H1 (cell line): ENCODE data around the gene AP2A2. TPM values are rescaled to one million over a fixed set of nuclear protein-coding genes. Genes with fewer than 3 reads are reported as not detected.

Experiments
- CTCF ChIA-PET: fragments of 300-600 bp; sonication (Branson Sonifier 250); formaldehyde crosslinking; loops from one replicate; lab custom pipeline; 2021; ENCODE audit not compliant: partially characterized antibody; lab: Charles Lee
- POLR2A ChIA-PET: fragments of 300-600 bp; sonication (Branson Sonifier 250); formaldehyde crosslinking; loops from one replicate; lab custom pipeline; 2021; ENCODE audit warnings: inconsistent platforms; ENCODE audit not compliant: partially characterized antibody; lab: Charles Lee
- DNase-seq, 2 experiments: peaks; one replicate each; pipeline versions ENCODE4 v3.0.0 to v3.0.0-alpha.2; 2010 to 2022; ENCODE audit warnings: low spot score in 2 of 2, low read depth in 1 of 2, mixed read lengths in 1 of 2
- FAIRE-seq: peaks from 2 replicates; lab custom pipeline; 2011; peaks lifted over from hg19 to GRCh38; lab: Jason Lieb, UNC
- H2AFZ ChIP-seq: 2 replicates; pipeline ENCODE4 v1.8.1; 2012; ENCODE audit warnings: low read length, inconsistent platforms
- H2AK5ac ChIP-seq: 2 replicates; pipeline ENCODE4 v1.6.1; 2013; ENCODE audit warnings: low read depth, low read length
- H2BK120ac ChIP-seq: replicated peaks from 2 replicates; pipeline ENCODE3; 2013; ENCODE audit warnings: low read depth, low read length, inconsistent platforms
- H2BK12ac ChIP-seq: 2 replicates; pipeline ENCODE4 v1.6.1; 2013; ENCODE audit warnings: low read depth, low read length
- H2BK15ac ChIP-seq: 2 replicates; pipeline ENCODE4 v1.6.1; 2013; ENCODE audit warnings: low read length
- H2BK20ac ChIP-seq: 2 replicates; pipeline ENCODE4 v1.6.1; 2013; ENCODE audit warnings: low read length
- H2BK5ac ChIP-seq: 2 replicates; pipeline ENCODE4 v1.6.1; 2013; ENCODE audit warnings: low read depth, low read length
- H3K14ac ChIP-seq: 2 replicates; pipeline ENCODE4 v1.6.1; 2013; ENCODE audit warnings: inconsistent platforms; ENCODE audit not compliant: insufficient read length
- H3K18ac ChIP-seq: 2 replicates; pipeline ENCODE4 v1.6.1; 2013; ENCODE audit warnings: low read length; ENCODE audit errors: extremely low read depth
- H3K23ac ChIP-seq: 2 replicates; pipeline ENCODE4 v1.6.1; 2013; ENCODE audit warnings: inconsistent platforms; ENCODE audit not compliant: insufficient read length
- H3K23me2 ChIP-seq: 2 replicates; pipeline ENCODE4 v1.6.1; 2013; ENCODE audit warnings: low read depth, low read length
- H3K27ac ChIP-seq: 2 replicates; pipeline ENCODE4 v1.6.1; 2011; ENCODE audit warnings: low read depth, low read length, inconsistent platforms
- H3K27me3 ChIP-seq, 4 experiments: replicated peaks in 1 of 4; 1 replicate in 1 of 4; 2 replicates in 3 of 4; pipeline versions ENCODE4 v1.6.1 to v1.8.1; 2011 to 2013; ENCODE audit warnings: low read length in 3 of 4, mild to moderate bottlenecking in 3 of 4, inconsistent platforms in 2 of 4, mixed read lengths in 2 of 4, moderate library complexity in 1 of 4; ENCODE audit not compliant: control insufficient read depth in 3 of 4, insufficient read depth in 3 of 4; ENCODE audit errors: extremely low read depth in 1 of 4
- H3K36me3 ChIP-seq, 4 experiments: 2 replicates each; pipeline versions ENCODE4 v1.6.1 to v1.8.1; 2011 to 2013; ENCODE audit warnings: mild to moderate bottlenecking in 4 of 4, low read length in 3 of 4, moderate library complexity in 2 of 4, control low read depth in 1 of 4, inconsistent platforms in 1 of 4; ENCODE audit not compliant: insufficient read depth in 4 of 4, control insufficient read depth in 2 of 4
- H3K4ac ChIP-seq: replicated peaks from 2 replicates; pipeline ENCODE3; 2013; ENCODE audit warnings: low read length, low read depth, mixed read lengths, inconsistent platforms; ENCODE audit not compliant: insufficient read length
- H3K4me1 ChIP-seq, 4 experiments: replicated peaks in 1 of 4; 1 replicate in 1 of 4; 2 replicates in 3 of 4; pipeline versions ENCODE4 v1.6.1 to v1.8.1; 2011 to 2013; ENCODE audit warnings: low read length in 3 of 4, inconsistent platforms in 2 of 4, mixed read lengths in 1 of 4; ENCODE audit not compliant: insufficient read depth in 4 of 4, control insufficient read depth in 3 of 4
- H3K4me2 ChIP-seq, 2 experiments: 2 replicates each; pipeline versions ENCODE4 v1.6.1 to v1.8.1; 2011 to 2013; ENCODE audit warnings: low read depth in 2 of 2, low read length in 2 of 2, control low read depth in 1 of 2, inconsistent platforms in 1 of 2, mild to moderate bottlenecking in 1 of 2; ENCODE audit not compliant: insufficient read depth in 1 of 2
- H3K4me3 ChIP-seq, 4 experiments: fragments of 200-600, 300-600 bp in 1 of 4; sonication (generic), shearing (Covaris generic), sonication (Bioruptor Twin) in 1 of 4; 2 replicates each; pipeline versions ENCODE4 v1.5.1 to v1.8.1; 2011 to 2016; ENCODE audit warnings: low read length in 4 of 4, low read depth in 3 of 4, control low read depth in 2 of 4, inconsistent platforms in 2 of 4, mild to moderate bottlenecking in 2 of 4, mixed read lengths in 1 of 4, moderate library complexity in 1 of 4; ENCODE audit not compliant: insufficient read depth in 2 of 4; ENCODE audit errors: extremely low read depth in 1 of 4
- H3K56ac ChIP-seq: replicated peaks from 2 replicates; pipeline ENCODE3; 2013; ENCODE audit warnings: low read depth, mild to moderate bottlenecking, mixed read lengths, low read length, inconsistent platforms; ENCODE audit not compliant: insufficient read length
- H3K79me1 ChIP-seq: 2 replicates; pipeline ENCODE4 v1.6.1; 2013; ENCODE audit warnings: low read depth, low read length, control low read depth
- H3K79me2 ChIP-seq, 2 experiments: 2 replicates each; pipeline versions ENCODE4 v1.6.1 to v1.8.1; 2012 to 2013; ENCODE audit warnings: low read length in 2 of 2, mild to moderate bottlenecking in 2 of 2, inconsistent platforms in 1 of 2; ENCODE audit not compliant: insufficient read depth in 2 of 2, control insufficient read depth in 1 of 2
- H3K9ac ChIP-seq, 4 experiments: replicated peaks in 1 of 4; 1 replicate in 1 of 4; 2 replicates in 3 of 4; pipeline versions ENCODE4 v1.6.1 to v1.8.1; 2011 to 2013; ENCODE audit warnings: low read depth in 3 of 4, low read length in 3 of 4, control low read depth in 2 of 4, mild to moderate bottlenecking in 2 of 4, moderate library complexity in 2 of 4, inconsistent platforms in 1 of 4; ENCODE audit errors: extremely low read depth in 1 of 4
- H3K9me3 ChIP-seq, 2 experiments: 2 replicates each; pipeline versions ENCODE4 v1.6.1 to v1.8.1; 2012 to 2013; ENCODE audit warnings: mild to moderate bottlenecking in 2 of 2, moderate library complexity in 2 of 2, control low read depth in 1 of 2, inconsistent platforms in 1 of 2, low read depth in 1 of 2, low read length in 1 of 2, mixed read lengths in 1 of 2; ENCODE audit not compliant: insufficient read depth in 2 of 2
- H4K20me1 ChIP-seq, 2 experiments: replicated peaks in 1 of 2; 2 replicates each; pipeline versions ENCODE3 to v1.8.1; 2011 to 2013; ENCODE audit warnings: inconsistent platforms in 2 of 2, low read length in 2 of 2, mild to moderate bottlenecking in 1 of 2; ENCODE audit not compliant: insufficient read depth in 2 of 2, control insufficient read depth in 1 of 2
- H4K5ac ChIP-seq: 2 replicates; pipeline ENCODE4 v1.6.1; 2013; ENCODE audit warnings: low read length, low read depth, mixed read lengths, inconsistent platforms; ENCODE audit not compliant: insufficient read length
- H4K8ac ChIP-seq: 2 replicates; pipeline ENCODE4 v1.8.0; 2013; ENCODE audit warnings: mild to moderate bottlenecking, moderate library complexity, low read length, inconsistent platforms; ENCODE audit not compliant: insufficient read depth; ENCODE audit errors: extremely low read depth
- H4K91ac ChIP-seq: replicated peaks from 2 replicates; pipeline ENCODE3; 2013; ENCODE audit warnings: low read length, mixed read lengths, inconsistent platforms; ENCODE audit not compliant: insufficient read length
- ASH2L ChIP-seq: fragments of 200-600, 300-600 bp; sonication (generic); IDR thresholded peaks from one replicate; pipeline ENCODE4 v1.7.1; 2017; ENCODE audit warnings: low read length
- BACH1 ChIP-seq: IDR thresholded peaks from 2 replicates; pipeline ENCODE4 v1.6.1; 2012; ENCODE audit warnings: low read length, improper control_type of control experiment
- BCL11A ChIP-seq, 2 experiments: IDR thresholded peaks; one replicate each; pipeline ENCODE4 v1.6.1; 2011; ENCODE audit warnings: low read depth in 2 of 2, low read length in 2 of 2, mild to moderate bottlenecking in 2 of 2
- CBX5 ChIP-seq: fragments of 300-800, 300-1000 bp; sonication (generic); IDR thresholded peaks from 2 replicates; pipeline ENCODE4 v1.7.1; 2016; ENCODE audit warnings: antibody characterized with exemption, low read length, low read depth
- EGR1 ChIP-seq: IDR thresholded peaks from 2 replicates; pipeline ENCODE4 v1.6.1; 2011; ENCODE audit warnings: low read depth, low read length, borderline replicate concordance
- EZH2 ChIP-seq: fragments of 200-600 bp; sonication (generic); IDR thresholded peaks from 2 replicates; pipeline ENCODE4 v1.7.1; 2012; ENCODE audit warnings: low read depth, mild to moderate bottlenecking, moderate library complexity, low read length, inconsistent platforms; ENCODE audit not compliant: severe bottlenecking
- KDM4A ChIP-seq: IDR thresholded peaks from one replicate; pipeline ENCODE4 v1.7.1; 2012; ENCODE audit warnings: low read depth, mild to moderate bottlenecking, moderate library complexity, low read length, inconsistent platforms; ENCODE audit not compliant: severe bottlenecking
- MAX ChIP-seq: IDR thresholded peaks from 2 replicates; pipeline ENCODE4 v1.6.1; 2012; ENCODE audit warnings: inconsistent platforms
- PHF8 ChIP-seq: fragments of 200-600 bp; sonication (generic); conservative IDR thresholded peaks from 2 replicates; pipeline ENCODE4 v1.7.1; 2012; ENCODE audit warnings: low read depth, mild to moderate bottlenecking, inconsistent platforms, low read length, moderate library complexity
- RXRA ChIP-seq: IDR thresholded peaks from 2 replicates; pipeline ENCODE4 v1.6.1; 2011; ENCODE audit warnings: low read depth, mild to moderate bottlenecking, low read length, moderate library complexity; ENCODE audit not compliant: insufficient read depth
- SIN3A ChIP-seq, 2 experiments: IDR thresholded peaks in 1 of 2; conservative IDR thresholded peaks in 1 of 2; 2 replicates each; pipeline ENCODE4 v1.6.1; 2011 to 2012; ENCODE audit warnings: low read length in 2 of 2, improper control_type of control experiment in 1 of 2, low read depth in 1 of 2, mild to moderate bottlenecking in 1 of 2
- SIRT6 ChIP-seq: IDR thresholded peaks from one replicate; pipeline ENCODE4 v1.7.1; 2012; ENCODE audit warnings: low read length, inconsistent platforms
- SRF ChIP-seq: IDR thresholded peaks from 2 replicates; pipeline ENCODE4 v1.6.1; 2011; ENCODE audit warnings: mild to moderate bottlenecking, low read depth, low read length, moderate library complexity
- USF2 ChIP-seq: IDR thresholded peaks from 2 replicates; pipeline ENCODE4 v1.6.1; 2011; ENCODE audit warnings: low read length, improper control_type of control experiment
- WGBS, 2 experiments: shearing (Covaris generic) in 1 of 2; methylation state at CpG; one replicate each; pipeline versions ENCODE4 v1.1.6 to v1.1.7; 2013 to 2015; ENCODE audit warnings: low lambda C conversion rate in 2 of 2, mixed read lengths in 2 of 2, inconsistent platforms in 1 of 2, low coverage in 1 of 2, missing lambda C conversion rate in 1 of 2; ENCODE audit not compliant: insufficient replicate concordance in 2 of 2, insufficient coverage in 1 of 2, insufficient read length in 1 of 2; ENCODE audit errors: extremely low coverage in 1 of 2, missing lambda C conversion rate in 1 of 2; 5-methylcytosine and 5-hydroxymethylcytosine counted together
- polyA plus RNA-seq, 7 experiments: library from polyadenylated mRNA; depleted of rRNA in 3 of 7; stranded (reverse) in 5 of 7; unstranded in 2 of 7; fragments of >200 nt in 5 of 7; fragments of 200-250 nt in 2 of 7; gene quantifications; 1 replicate in 5 of 7; 2 replicates in 1 of 7; 4 replicates in 1 of 7; pipeline versions ENCODE4 v1.2.1 to v1.2.3, GENCODE V29; 2011 to 2013; ENCODE audit warnings: missing spikeins in 2 of 7, mixed read lengths in 2 of 7
- total RNA-seq: library from RNA; stranded (reverse); fragmentation: NEBNext Ultra II Directional; extraction: Animal tissue kit (Norgen Biotek cat#: 25700); gene quantifications from 2 replicates; pipeline ENCODE4 v1.2.1, GENCODE V29; 2021

Gene AP2A2
- total and polyA plus RNA-seq, 2 of the 8 experiments (the other 6 are each of a cell fraction or from before 2014, with no cell fraction given), result 50.0 to 65.0 TPM

- H2BK20ac ChIP-seq, result no peak overlapping the region
- no peaks in the 10 kb centered on the region for H3K36me3 ChIP-seq
- WGBS, 2 experiments, result 96% methylated on average over 13 of the region's 17 CpGs; no CpG with 5 or more reads in 1 of the 2 experiments
- TF ChIP-seq PHF8, result no peak
- TF ChIP-seq MAX, result no peak
- TF ChIP-seq ASH2L, result no peak
- TF ChIP-seq SIN3A (conservative IDR thresholded peaks at IDR 0.05 in 1 of 2, IDR thresholded peaks at IDR 0.05 in 1 of 2; ENCODE audit: low read depth in 1 of 2, low read length in 2 of 2), result no peak
- no peak for TF ChIP-seq KDM4A
- TF ChIP-seq SIRT6, result no peak
- TF ChIP-seq BCL11A (IDR thresholded peaks at IDR 0.05; ENCODE audit: low read depth in 2 of 2, low read length in 2 of 2), result no peak
- no peak for TF ChIP-seq CBX5
- no peak for TF ChIP-seq EZH2
- no peak for TF ChIP-seq USF2
- no peak for TF ChIP-seq SRF
- TF ChIP-seq RXRA, result no peak
- TF ChIP-seq EGR1, result no peak
- TF ChIP-seq BACH1, result no peak
Observed at GRCh38 chr11:1028291-1028540, 102.5 kb downstream of the AP2A2 start.

More at GRCh38 chr11:1028291-1028540, 102.5 kb downstream of the AP2A2 start:
- Histone ChIP-seq H3K79me2 (no peaks in the 10 kb centered on the region), H3K14ac (no peak overlapping the region), H3K79me1 (peaks cover 4% of the 10 kb centered on the region; the same call in 1 of the 2 replicates), H3K9ac (no peak overlapping the region), H3K4me3 (no peak overlapping the region), H3K18ac (no peak overlapping the region), H3K56ac (no peak overlapping the region), H2BK15ac (no peak overlapping the region), H3K9me3 (no peaks in the 10 kb centered on the region), H4K91ac (no peak overlapping the region), H2AFZ (no peak overlapping the region), H4K8ac (no peak overlapping the region), H2AK5ac (no peak overlapping the region), H2BK5ac (no peak overlapping the region), H4K20me1 (peaks cover 0 to 7% of the 10 kb centered on the region in 2 experiments), H3K23me2 (peaks cover 7% of the 10 kb centered on the region), H2BK120ac (no peak overlapping the region), H3K23ac (no peak overlapping the region), H3K27me3 (no peaks in the 10 kb centered on the region), H3K4ac (no peak overlapping the region), H4K5ac (no peak overlapping the region), H3K4me2 (no peak overlapping the region), H3K4me1 (no peaks in the 10 kb centered on the region), H2BK12ac (no peak overlapping the region), H3K27ac (no peak overlapping the region)
- POLR2A ChIA-PET, result interaction anchor here (0.9 to 2.5 kb wide), 2 partner anchors 13 to 15 kb away, joined by 3 to 12 read pairs; no protein-coding TSS in a partner anchor
- FAIRE-seq (no peak), DNase-seq (no peak)
- CTCF ChIA-PET, result interaction anchor here (0.9 to 1.3 kb wide), 2 partner anchors 138 to 805 kb away, joined by 3 read pairs; no protein-coding TSS in a partner anchor
